HL-60 (cell line): ENCODE results near the gene HEATR1.

Experiments used
- CTCF ChIP-seq: IDR thresholded peaks from one replicate; pipeline ENCODE4 v1.5.1; 2011; ENCODE audit warnings: low read length, control low read depth, inconsistent platforms; ENCODE audit not compliant: insufficient read depth
- POLR2AphosphoS5 ChIP-seq: IDR thresholded peaks from 2 replicates; pipeline ENCODE4 v1.6.1; 2012; ENCODE audit warnings: low read depth
- REST ChIP-seq: IDR thresholded peaks from 2 replicates; pipeline ENCODE4 v1.6.1; 2012; ENCODE audit warnings: low read depth; ENCODE audit not compliant: insufficient replicate concordance

- TF ChIP-seq CTCF (no peak), POLR2AphosphoS5 (no peak), REST (no peak)
Observed at GRCh38 chr1:236522937-236523703, 81.2 kb downstream of the HEATR1 start.
